ENCODE results near the gene TSPAN1. TPM values are rescaled to one million over a fixed set of nuclear protein-coding genes. Genes with fewer than 3 reads are reported as not detected.

Gene TSPAN1
- total RNA-seq, 4 donors from 2014 or later, result 1.0 to 11.0 (median 1.7) TPM

GRCh38 chr1:46134660-46135331, 40.1 kb upstream of the TSPAN1 start:
- Histone ChIP-seq H3K4me3 (no peak overlapping the region), H3K36me3 (no peaks in the 10 kb centered on the region), H3K27ac (peak overlapping the region; percentile 74 to 97 (median 94)), H3K9me3 (no peaks in the 10 kb centered on the region), H3K4me1 (peaks cover 0 to 60% (median 7%) of the 10 kb centered on the region in 3 donors), H3K27me3 (no peaks in the 10 kb centered on the region)
- 17 to 21% methylated on average over 3 of the region's 3 CpGs for WGBS, 2 donors (ENCODE audit: low coverage in 1 of 2)
- TF ChIP-seq EP300 (IDR thresholded peaks at IDR 0.05), result no peak
- TF ChIP-seq CTCF (IDR thresholded peaks at IDR 0.05), result no peak
- no peak for TF ChIP-seq POLR2A (IDR thresholded peaks at IDR 0.05)
- peak; percentile 63 for TF ChIP-seq POLR2AphosphoS5 (IDR thresholded peaks at IDR 0.05)
- ATAC-seq, result no peak

GRCh38 chr1:46136711-46137110, 38.2 kb upstream of the TSPAN1 start:
- Histone ChIP-seq H3K4me1 (peaks cover 0 to 51% (median 7%) of the 10 kb centered on the region in 3 donors), H3K36me3 (no peaks in the 10 kb centered on the region), H3K27me3 (no peaks in the 10 kb centered on the region), H3K9me3 (no peaks in the 10 kb centered on the region), H3K27ac (no peak overlapping the region), H3K4me3 (no peak overlapping the region)
- no peak for ATAC-seq
- TF ChIP-seq POLR2AphosphoS5 (IDR thresholded peaks at IDR 0.05), result no peak
- no peak for TF ChIP-seq CTCF (IDR thresholded peaks at IDR 0.05)
- TF ChIP-seq EP300 (IDR thresholded peaks at IDR 0.05), result no peak

GRCh38 chr1:46137916-46138315, 37.0 kb upstream of the TSPAN1 start:
- no peak for TF ChIP-seq POLR2AphosphoS5 (IDR thresholded peaks at IDR 0.05)
- no peak for TF ChIP-seq CTCF (IDR thresholded peaks at IDR 0.05)
- no peak for TF ChIP-seq POLR2A (IDR thresholded peaks at IDR 0.05)
- TF ChIP-seq EP300 (IDR thresholded peaks at IDR 0.05), result no peak
- WGBS, 2 donors (ENCODE audit: low coverage in 1 of 2), result 37 to 54% methylated on average over 2 to 3 of the region's 3 CpGs
- Histone ChIP-seq H3K4me3 (peak overlapping the region in 1 of 2 donors; percentile 2), H3K4me1 (peaks cover 0 to 48% (median 7%) of the 10 kb centered on the region in 3 donors), H3K36me3 (no peaks in the 10 kb centered on the region), H3K9me3 (no peaks in the 10 kb centered on the region), H3K27ac (peak overlapping the region in 2 of 4 donors; percentile 41 to 61), H3K27me3 (no peaks in the 10 kb centered on the region)
- no peak for ATAC-seq

- Histone ChIP-seq H3K4me3 (no peak overlapping the region), H3K27ac (no peak overlapping the region), H3K4me1 (no peaks in the 10 kb centered on the region), H3K36me3 (no peaks in the 10 kb centered on the region), H3K27me3 (no peaks in the 10 kb centered on the region), H3K9me3 (no peaks in the 10 kb centered on the region)
- TF ChIP-seq CTCF (IDR thresholded peaks at IDR 0.05) (no peak), EP300 (IDR thresholded peaks at IDR 0.05) (no peak), POLR2AphosphoS5 (IDR thresholded peaks at IDR 0.05) (no peak), POLR2A (IDR thresholded peaks at IDR 0.05) (no peak)
- WGBS, 2 donors (ENCODE audit: low coverage in 1 of 2), result 62 to 100% methylated on average over 1 to 2 of the region's 2 CpGs
- no peak for ATAC-seq
Observed at GRCh38 chr1:46148318-46148717, 26.6 kb upstream of the TSPAN1 start.

GRCh38 chr1:46150085-46150484, 24.8 kb upstream of the TSPAN1 start:
- Histone ChIP-seq H3K4me3 (no peak overlapping the region), H3K4me1 (no peaks in the 10 kb centered on the region), H3K9me3 (no peaks in the 10 kb centered on the region), H3K36me3 (no peaks in the 10 kb centered on the region), H3K27ac (peak overlapping the region in 2 of 4 donors; percentile 32 to 64), H3K27me3 (no peaks in the 10 kb centered on the region)
- WGBS, 2 donors (ENCODE audit: low coverage in 1 of 2), result 71 to 91% methylated on average over 1 to 2 of the region's 2 CpGs
- ATAC-seq, result peak; percentile 60
- TF ChIP-seq EP300 (IDR thresholded peaks at IDR 0.05) (no peak), POLR2A (IDR thresholded peaks at IDR 0.05) (no peak), POLR2AphosphoS5 (IDR thresholded peaks at IDR 0.05) (peak; percentile 30), CTCF (IDR thresholded peaks at IDR 0.05) (no peak)

Measured in gastroesophageal sphincter (tissue), 4 donors.